DOHH2 (cell line): Measurements from ENCODE around the gene UHRF2.

Experiments used
- H3F3A ChIP-seq: fragments of 200-600 bp; sonication (generic), shearing (Covaris generic); 2 replicates; pipeline ENCODE4 v1.6.0; 2016; ENCODE audit warnings: antibody characterized with exemption, mild to moderate bottlenecking; ENCODE audit not compliant: control insufficient read depth, insufficient read depth
- H3K27ac ChIP-seq: fragments of 200-600 bp; sonication (generic); 2 replicates; pipeline ENCODE4 v1.5.1; 2014; ENCODE audit warnings: low read depth, mild to moderate bottlenecking, low read length, moderate library complexity
- H3K27me3 ChIP-seq: fragments of 200-600 bp; sonication (generic); 2 replicates; pipeline ENCODE4 v1.6.1; 2014; ENCODE audit warnings: mild to moderate bottlenecking, low read length, mixed read lengths; ENCODE audit not compliant: control insufficient read depth
- H3K36me3 ChIP-seq: fragments of 200-600 bp; sonication (generic); 2 replicates; pipeline ENCODE4 v1.6.1; 2014; ENCODE audit warnings: mild to moderate bottlenecking, low read length, moderate library complexity, mixed read lengths; ENCODE audit not compliant: control insufficient read depth
- H3K4me1 ChIP-seq: fragments of 200-600 bp; sonication (generic); 2 replicates; pipeline ENCODE4 v1.6.1; 2014; ENCODE audit warnings: mild to moderate bottlenecking, low read length, mixed read lengths; ENCODE audit not compliant: control insufficient read depth
- H3K4me2 ChIP-seq: fragments of 200-600 bp; sonication (generic); 2 replicates; pipeline ENCODE4 v1.6.0; 2014; ENCODE audit warnings: mild to moderate bottlenecking, low read length, moderate library complexity
- H3K4me3 ChIP-seq: fragments of 200-600 bp; sonication (generic); 2 replicates; pipeline ENCODE4 v1.5.1; 2014; ENCODE audit warnings: mild to moderate bottlenecking, low read length, mixed read lengths
- H3K79me2 ChIP-seq: fragments of 200-600 bp; sonication (generic); 2 replicates; pipeline ENCODE4 v1.6.1; 2014; ENCODE audit warnings: mild to moderate bottlenecking, low read length, mixed read lengths; ENCODE audit not compliant: control insufficient read depth
- H3K9me2 ChIP-seq: fragments of 200-600 bp; sonication (generic); replicated peaks from 2 replicates; pipeline ENCODE4 v1.6.1; 2014; ENCODE audit warnings: mild to moderate bottlenecking, low read length, mixed read lengths; ENCODE audit not compliant: control insufficient read depth
- H3K9me3 ChIP-seq: fragments of 200-600 bp; sonication (generic); 2 replicates; pipeline ENCODE4 v1.6.1; 2014; ENCODE audit warnings: antibody characterized with exemption, low read length, mixed read lengths; ENCODE audit not compliant: control insufficient read depth, insufficient read depth
- H4K20me1 ChIP-seq: fragments of 200-600 bp; sonication (generic); 2 replicates; pipeline ENCODE4 v1.6.0; 2014; ENCODE audit warnings: low read depth, mild to moderate bottlenecking, antibody characterized with exemption, low read length, moderate library complexity; ENCODE audit not compliant: control insufficient read depth, insufficient read depth
- CTCF ChIP-seq: fragments of 200-600 bp; sonication (generic); IDR thresholded peaks from one replicate; pipeline ENCODE4 v1.5.1; 2014; ENCODE audit warnings: antibody characterized with exemption, mild to moderate bottlenecking, low read depth, low read length; ENCODE audit not compliant: poor library complexity, severe bottlenecking
- EZH2phosphoT487 ChIP-seq: fragments of 200-600 bp; sonication (generic); IDR thresholded peaks from 2 replicates; pipeline ENCODE4 v1.6.1; 2017; ENCODE audit warnings: borderline replicate concordance, mild to moderate bottlenecking, antibody characterized with exemption, low read length, moderate library complexity, mixed read lengths

The UHRF2 gene

DNA sequence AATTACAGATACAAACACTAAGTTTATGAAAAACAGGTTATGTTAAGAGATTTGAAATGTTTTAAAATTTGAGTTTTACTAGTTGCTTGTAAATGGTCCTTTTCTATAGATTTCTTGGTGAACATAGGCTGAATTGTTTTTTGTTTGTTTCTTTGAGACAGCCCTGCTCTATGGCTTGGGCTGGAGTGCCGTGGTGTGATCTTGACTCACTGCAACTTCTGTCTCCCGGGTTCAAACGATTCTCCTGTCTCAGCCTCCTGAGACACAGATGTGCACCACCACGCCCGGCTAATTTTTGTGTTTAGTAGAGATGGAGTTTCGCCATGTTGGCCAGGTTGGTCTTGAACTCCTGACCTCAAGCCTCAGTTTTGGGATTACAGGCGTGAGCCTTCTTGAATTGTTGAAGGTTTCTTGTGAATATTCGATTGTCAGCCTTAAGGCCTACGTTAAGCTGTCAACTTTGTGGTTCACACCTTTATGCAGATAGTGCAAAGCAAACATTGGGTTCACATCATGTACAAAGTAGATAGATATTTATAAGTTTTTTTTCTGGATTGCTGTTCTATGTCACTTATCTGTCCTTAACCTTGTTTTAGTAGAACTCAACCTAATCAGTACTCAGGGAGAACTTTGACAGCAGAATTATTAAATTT, 26.2 kb downstream of the UHRF2 start:
- no peak for TF ChIP-seq EZH2phosphoT487
- TF ChIP-seq CTCF, result no peak
- no peaks in the 10 kb centered on the region for H3K9me3 ChIP-seq
- H3K79me2 ChIP-seq, result peaks cover 100% of the 10 kb centered on the region
- no peaks in the 10 kb centered on the region for H3F3A ChIP-seq
- no peak overlapping the region for H3K4me3 ChIP-seq
- H3K9me2 ChIP-seq, result no peaks in the 10 kb centered on the region
- H3K27ac ChIP-seq, result no peak overlapping the region
- H3K4me2 ChIP-seq, result no peak overlapping the region
- peaks cover 49% of the 10 kb centered on the region for H4K20me1 ChIP-seq
- no peaks in the 10 kb centered on the region for H3K27me3 ChIP-seq
- H3K36me3 ChIP-seq, result peaks cover 94% of the 10 kb centered on the region
- peaks cover 37% of the 10 kb centered on the region for H3K4me1 ChIP-seq

- Histone ChIP-seq H3K4me3 (no peak overlapping the region), H3K27me3 (no peaks in the 10 kb centered on the region), H3K4me2 (no peak overlapping the region), H3F3A (no peaks in the 10 kb centered on the region), H3K27ac (no peak overlapping the region), H3K79me2 (peaks cover 100% of the 10 kb centered on the region), H3K9me3 (no peaks in the 10 kb centered on the region), H3K9me2 (no peaks in the 10 kb centered on the region), H4K20me1 (peaks cover 50% of the 10 kb centered on the region), H3K36me3 (peaks cover 92% of the 10 kb centered on the region), H3K4me1 (peaks cover 33% of the 10 kb centered on the region)
- TF ChIP-seq CTCF (no peak), EZH2phosphoT487 (no peak)
Observed at GRCh38 chr9:6440405-6440804, 27.4 kb downstream of the UHRF2 start.

- no peaks in the 10 kb centered on the region for H3K9me3 ChIP-seq
- H3K9me2 ChIP-seq, result no peaks in the 10 kb centered on the region
- H3F3A ChIP-seq, result no peaks in the 10 kb centered on the region
- H3K4me1 ChIP-seq, result peaks cover 33% of the 10 kb centered on the region
- no peak for TF ChIP-seq EZH2phosphoT487
- no peak for TF ChIP-seq CTCF
- H3K27me3 ChIP-seq, result no peaks in the 10 kb centered on the region
- peaks cover 48% of the 10 kb centered on the region for H4K20me1 ChIP-seq
- peaks cover 88% of the 10 kb centered on the region for H3K36me3 ChIP-seq
- no peak overlapping the region for H3K4me2 ChIP-seq
- peaks cover 100% of the 10 kb centered on the region for H3K79me2 ChIP-seq
- no peak overlapping the region for H3K4me3 ChIP-seq
- H3K27ac ChIP-seq, result no peak overlapping the region
Observed at GRCh38 chr9:6441269-6441668, 28.3 kb downstream of the UHRF2 start.
